Measurements from ENCODE around the gene NHEJ1. TPM values are rescaled to one million over a fixed set of nuclear protein-coding genes. Genes with fewer than 3 reads are reported as not detected.
"Not testable (repeated sequence)": the region's sequence is repeated elsewhere in the genome, so short reads cannot be mapped to it uniquely, and the experiment has no call there.

NHEJ1 gene
- total RNA-seq, 2 experiments from 2014 or later: 17.7 to 18.6 TPM

- H3K27ac Mint-ChIP-seq; H3K9me3 Mint-ChIP-seq; H3K4me3 Mint-ChIP-seq; intact Hi-C loops (cut with micrococcal nuclease); H3K4me1 Mint-ChIP-seq (ENCODE audit: low read depth); H3K36me3 Mint-ChIP-seq; H3K27me3 Mint-ChIP-seq; POLR2A ChIA-PET; DNase-seq: not testable (repeated sequence)
- CTCF ChIA-PET: interaction anchor here (1.7 to 1.8 kb wide), 2 partner anchors 30 to 93 kb away, joined by 6 to 7 read pairs; no protein-coding TSS in a partner anchor
Observed at GRCh38 chr2:219201331-219201730, 40.7 kb upstream of the NHEJ1 start.

GRCh38 chr2:219200502-219201326 lies 40.1 kb upstream of the NHEJ1 start:
- ChIA-PET CTCF (interaction anchor here (1.7 to 1.8 kb wide), 2 partner anchors 30 to 94 kb away, joined by 6 to 7 read pairs; no protein-coding TSS in a partner anchor), POLR2A (interaction anchor here (0.8 to 1.0 kb wide), 2 partner anchors 25 to 94 kb away, joined by 3 to 4 read pairs; no protein-coding TSS in a partner anchor)
- intact Hi-C loops (cut with micrococcal nuclease); H3K4me1 Mint-ChIP-seq (ENCODE audit: low read depth); H3K36me3 Mint-ChIP-seq; H3K9me3 Mint-ChIP-seq; H3K27me3 Mint-ChIP-seq: not testable (repeated sequence)
- H3K4me3 Mint-ChIP-seq: peak overlapping the region; percentile 59
- peak overlapping the region; percentile 75 for H3K27ac Mint-ChIP-seq
- peak; percentile 33 for DNase-seq

- peaks cover 5% of the 10 kb centered on the region for H3K27me3 Mint-ChIP-seq
- intact Hi-C loops (cut with micrococcal nuclease): no loop called here
- DNase-seq: no peak
- ChIA-PET CTCF (interaction anchor here (0.7 to 1.7 kb wide), 2 partner anchors 95 kb away, joined by 3 to 6 read pairs; no protein-coding TSS in a partner anchor), POLR2A (interaction anchor here (0.8 kb wide), 1 partner anchor 96 kb away, joined by 3 read pairs; no protein-coding TSS in a partner anchor)
- no peak overlapping the region for H3K27ac Mint-ChIP-seq
- no peak overlapping the region for H3K4me3 Mint-ChIP-seq
- peaks cover 4% of the 10 kb centered on the region for H3K9me3 Mint-ChIP-seq
- peaks cover 2% of the 10 kb centered on the region for H3K36me3 Mint-ChIP-seq
- H3K4me1 Mint-ChIP-seq (ENCODE audit: low read depth): no peaks in the 10 kb centered on the region
Observed at GRCh38 chr2:219199470-219200211, 39.0 kb upstream of the NHEJ1 start.

DNA sequence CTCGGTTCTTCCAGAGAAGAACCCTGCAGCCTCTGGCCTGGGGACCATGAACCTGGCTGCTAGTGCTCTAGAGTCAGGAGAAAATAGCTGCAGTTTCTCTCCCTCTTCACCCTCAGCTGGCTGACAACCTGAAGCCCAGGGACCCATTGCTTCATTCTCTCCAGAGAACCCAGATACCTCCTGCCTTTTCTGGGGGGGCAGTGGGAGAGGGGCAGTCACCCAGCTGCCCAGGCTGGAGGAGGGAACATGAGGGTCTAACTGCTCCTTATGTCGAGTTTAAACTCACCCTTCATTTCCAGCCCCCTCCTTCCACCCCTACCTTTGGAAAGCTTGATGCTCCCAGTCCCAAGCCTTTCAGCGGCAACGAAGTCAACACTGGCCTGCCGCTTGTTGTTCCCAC lies 38.4 kb upstream of the NHEJ1 start:
- Mint-ChIP-seq H3K36me3 (peaks cover 2% of the 10 kb centered on the region), H3K9me3 (no peaks in the 10 kb centered on the region), H3K27ac (no peak overlapping the region), H3K4me3 (no peak overlapping the region), H3K4me1 (ENCODE audit: low read depth) (no peaks in the 10 kb centered on the region), H3K27me3 (peaks cover 5% of the 10 kb centered on the region)
- no peak for DNase-seq
- ChIA-PET POLR2A (no interaction called here), CTCF (interaction anchor here (0.7 kb wide), 1 partner anchor 96 kb away, joined by 3 read pairs; no protein-coding TSS in a partner anchor)
- intact Hi-C loops (cut with micrococcal nuclease): no loop called here

DNA sequence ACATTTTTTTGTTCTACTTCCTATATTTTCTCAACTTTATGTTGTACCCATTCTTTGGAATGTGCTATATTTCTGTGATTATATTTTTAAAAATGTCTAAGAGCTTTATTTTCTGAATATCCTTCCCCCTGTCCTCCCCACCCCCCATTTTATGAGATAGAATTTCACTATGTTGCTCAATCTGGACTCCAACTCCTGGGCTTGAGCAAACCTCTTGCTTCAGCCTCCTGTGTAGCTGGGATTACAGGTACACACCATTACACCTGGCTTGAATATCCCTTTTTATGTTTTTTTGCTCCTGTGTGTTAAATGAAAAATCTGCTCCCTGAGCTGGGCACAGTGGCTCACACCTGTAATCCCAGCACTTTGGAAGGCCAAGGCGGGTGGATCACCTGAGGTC lies 36.8 kb upstream of the NHEJ1 start:
- intact Hi-C loops (cut with micrococcal nuclease): no loop called here
- DNase-seq: no peak
- H3K27ac Mint-ChIP-seq: no peak overlapping the region
- no peak overlapping the region for H3K4me3 Mint-ChIP-seq
- POLR2A ChIA-PET: interaction anchor here (0.7 kb wide), 1 partner anchor 16 kb away, joined by 3 read pairs; no protein-coding TSS in a partner anchor
- CTCF ChIA-PET: interaction anchor here (1.7 kb wide), 1 partner anchor 27 kb away, joined by 6 read pairs; the partner anchor contains the start of gene SLC23A3
- H3K36me3 Mint-ChIP-seq: peaks cover 2% of the 10 kb centered on the region
- peaks cover 5% of the 10 kb centered on the region for H3K27me3 Mint-ChIP-seq
- H3K9me3 Mint-ChIP-seq: no peaks in the 10 kb centered on the region
- H3K4me1 Mint-ChIP-seq (ENCODE audit: low read depth): no peaks in the 10 kb centered on the region

DNA sequence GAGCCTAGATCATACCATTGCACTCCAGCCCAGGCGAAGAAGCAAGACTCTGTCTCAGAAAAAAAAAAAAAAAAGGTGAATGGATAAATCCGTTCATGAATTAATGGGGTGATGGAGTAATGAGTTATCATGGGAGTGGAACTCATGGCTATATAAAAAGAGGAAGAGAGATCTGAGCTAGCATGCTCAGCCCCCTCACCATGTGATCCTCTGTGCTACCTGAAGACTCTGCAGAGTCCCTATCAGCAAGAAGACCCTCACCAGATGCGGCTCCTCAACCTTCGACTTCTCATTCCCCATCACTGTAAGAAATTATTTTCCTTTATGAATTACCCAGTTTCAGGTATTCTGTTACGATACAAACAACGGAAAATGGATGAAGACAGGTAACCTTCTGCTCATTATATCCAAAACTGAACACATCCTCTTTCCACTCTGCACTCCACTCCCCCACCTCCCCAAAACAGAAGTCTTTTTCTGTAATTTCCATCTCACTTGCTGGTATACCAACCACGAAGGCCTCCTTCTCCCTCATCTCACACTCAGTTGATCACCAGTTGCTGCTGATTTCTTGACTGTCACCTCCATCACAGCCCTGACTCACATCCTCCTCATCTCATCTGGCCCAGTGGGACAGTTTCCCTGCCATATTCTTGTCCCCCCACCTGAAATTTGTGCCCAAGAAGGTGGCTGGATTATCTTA lies 26.3 kb upstream of the NHEJ1 start:
- no peaks in the 10 kb centered on the region for H3K27me3 Mint-ChIP-seq
- CTCF ChIA-PET: no interaction called here
- POLR2A ChIA-PET: no interaction called here
- peak overlapping the region; percentile 4 for H3K4me3 Mint-ChIP-seq
- H3K36me3 Mint-ChIP-seq: peaks cover 6% of the 10 kb centered on the region
- DNase-seq: peak; percentile 56
- H3K27ac Mint-ChIP-seq: peak overlapping the region; percentile 88
- H3K9me3 Mint-ChIP-seq: no peaks in the 10 kb centered on the region
- intact Hi-C loops (cut with micrococcal nuclease): loop anchor here (1.0 kb wide), 1 partner anchor 9 kb away; the partner anchor contains the start of gene RETREG2
- H3K4me1 Mint-ChIP-seq (ENCODE audit: low read depth): peaks cover 14% of the 10 kb centered on the region

- H3K27me3 Mint-ChIP-seq: no peaks in the 10 kb centered on the region
- H3K4me3 Mint-ChIP-seq: no peak overlapping the region
- POLR2A ChIA-PET: no interaction called here
- no peak for DNase-seq
- H3K9me3 Mint-ChIP-seq: no peaks in the 10 kb centered on the region
- no peak overlapping the region for H3K27ac Mint-ChIP-seq
- intact Hi-C loops (cut with micrococcal nuclease): no loop called here
- CTCF ChIA-PET: interaction anchor here (1.2 to 1.6 kb wide), 4 partner anchors 14 to 204 kb away, joined by 3 to 5 read pairs (median 4); partner anchors contain the start of genes NHEJ1 and SLC23A3
- peaks cover 39% of the 10 kb centered on the region for H3K4me1 Mint-ChIP-seq (ENCODE audit: low read depth)
- H3K36me3 Mint-ChIP-seq: peaks cover 15% of the 10 kb centered on the region
Observed at GRCh38 chr2:219184121-219184520, 23.5 kb upstream of the NHEJ1 start.

GRCh38 chr2:219183151-219183772 lies 22.6 kb upstream of the NHEJ1 start:
- DNase-seq: no peak
- Mint-ChIP-seq H3K27me3 (no peaks in the 10 kb centered on the region), H3K27ac (peak overlapping the region; percentile 39), H3K4me1 (ENCODE audit: low read depth) (peaks cover 44% of the 10 kb centered on the region), H3K4me3 (no peak overlapping the region), H3K9me3 (no peaks in the 10 kb centered on the region), H3K36me3 (peaks cover 15% of the 10 kb centered on the region)
- intact Hi-C loops (cut with micrococcal nuclease): no loop called here
- ChIA-PET CTCF (interaction anchor here (1.0 to 1.6 kb wide), 3 partner anchors 28 to 203 kb away, joined by 3 to 5 read pairs (median 4); no protein-coding TSS in a partner anchor), POLR2A (interaction anchor here (0.9 kb wide), 1 partner anchor 112 kb away, joined by 3 read pairs; no protein-coding TSS in a partner anchor)

GRCh38 chr2:219182331-219183150 lies 21.9 kb upstream of the NHEJ1 start:
- Mint-ChIP-seq H3K4me1 (ENCODE audit: low read depth) (peaks cover 44% of the 10 kb centered on the region), H3K27me3 (no peaks in the 10 kb centered on the region), H3K27ac (peak overlapping the region; percentile 19), H3K36me3 (peaks cover 17% of the 10 kb centered on the region), H3K9me3 (no peaks in the 10 kb centered on the region), H3K4me3 (no peak overlapping the region)
- ChIA-PET CTCF (interaction anchor here (1.0 to 1.6 kb wide), 6 partner anchors 9 to 202 kb away, joined by 3 to 7 read pairs (median 4); no protein-coding TSS in a partner anchor), POLR2A (interaction anchor here (0.9 to 2.1 kb wide), 2 partner anchors 24 to 112 kb away, joined by 3 to 7 read pairs; partner anchors contain the start of gene ZFAND2B)
- intact Hi-C loops (cut with micrococcal nuclease): no loop called here
- peak; percentile 34 for DNase-seq

DNA sequence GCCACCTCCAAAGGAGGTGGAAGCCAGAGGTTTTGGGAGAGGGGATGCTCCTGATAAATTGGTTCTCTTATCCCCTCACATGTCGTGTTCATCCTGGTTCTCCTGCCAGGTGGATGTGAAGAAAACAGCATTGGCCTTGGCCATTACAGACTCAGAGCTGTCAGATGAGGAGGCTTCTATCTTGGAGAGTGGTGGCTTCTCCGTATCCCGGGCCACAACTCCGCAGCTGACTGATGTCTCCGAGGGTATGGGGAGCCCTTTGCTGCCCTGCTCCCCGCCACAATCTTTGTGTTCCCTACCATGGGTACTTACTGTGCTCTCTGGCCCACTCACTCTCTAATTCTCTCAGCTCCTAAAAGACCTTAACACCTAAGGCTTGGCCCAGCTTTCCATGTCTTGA lies 20.9 kb upstream of the NHEJ1 start:
- Mint-ChIP-seq H3K36me3 (peaks cover 20% of the 10 kb centered on the region), H3K4me1 (ENCODE audit: low read depth) (peaks cover 35% of the 10 kb centered on the region), H3K27ac (peak overlapping the region; percentile 72), H3K27me3 (no peaks in the 10 kb centered on the region), H3K9me3 (no peaks in the 10 kb centered on the region), H3K4me3 (no peak overlapping the region)
- ChIA-PET CTCF (interaction anchor here (0.8 to 1.6 kb wide), 5 partner anchors 8 to 27 kb away, joined by 3 to 7 read pairs (median 5); partner anchors contain the start of gene SLC23A3), POLR2A (interaction anchor here (1.1 to 2.1 kb wide), 2 partner anchors 16 to 25 kb away, joined by 3 to 7 read pairs; partner anchors contain the start of gene ZFAND2B)
- intact Hi-C loops (cut with micrococcal nuclease): no loop called here
- DNase-seq: no peak
